Kidney capillary endothelial cell (primary cell): Measurements from ENCODE around the gene PHKA1.
"Not testable (repeated sequence)": the region's sequence is repeated elsewhere in the genome, so short reads cannot be mapped to it uniquely, and the experiment has no call there.

Experiments used
- DNase-seq: peaks from one replicate; pipeline ENCODE4 v3.0.0-alpha.2; 2018; ENCODE audit warnings: low spot score

The PHKA1 gene

DNA sequence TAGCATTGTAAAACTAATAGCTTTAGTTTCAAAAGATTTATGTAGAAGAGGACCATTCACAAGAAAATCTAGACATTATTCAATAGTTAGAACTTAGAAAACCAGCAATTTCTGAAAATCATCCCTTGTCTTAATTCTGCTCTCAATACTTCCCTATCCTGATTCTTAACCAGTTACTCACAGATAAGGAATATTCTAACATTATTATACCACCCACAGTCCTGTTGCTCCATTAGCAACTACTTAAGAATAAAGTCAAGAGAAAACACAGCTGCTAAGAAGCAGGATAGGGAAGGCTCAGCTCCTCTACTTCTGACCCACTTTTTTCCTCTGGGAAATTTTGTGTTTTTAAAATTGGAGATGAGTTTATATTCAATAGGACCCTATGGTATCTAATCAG lies 47.7 kb downstream of the PHKA1 start:
- no peak for DNase-seq

DNA sequence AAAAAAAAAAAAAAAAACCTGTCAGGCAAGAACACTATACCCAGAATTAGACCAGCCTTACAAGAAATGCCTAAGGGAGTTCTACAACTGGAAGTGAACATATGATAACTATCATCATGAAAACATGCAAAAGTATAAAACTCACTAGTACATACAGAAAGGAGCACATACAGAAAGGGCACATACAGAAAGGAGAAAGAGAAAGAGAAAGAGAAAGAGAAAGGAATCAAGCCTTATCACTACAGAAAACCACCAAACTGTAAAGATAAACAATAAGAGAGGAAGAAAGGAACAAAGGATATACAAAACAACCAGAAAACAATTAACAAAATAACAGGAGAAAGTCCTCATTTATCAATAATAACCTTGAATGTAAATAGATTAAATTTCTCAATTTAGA lies 50.4 kb downstream of the PHKA1 start:
- no peak for DNase-seq

DNA sequence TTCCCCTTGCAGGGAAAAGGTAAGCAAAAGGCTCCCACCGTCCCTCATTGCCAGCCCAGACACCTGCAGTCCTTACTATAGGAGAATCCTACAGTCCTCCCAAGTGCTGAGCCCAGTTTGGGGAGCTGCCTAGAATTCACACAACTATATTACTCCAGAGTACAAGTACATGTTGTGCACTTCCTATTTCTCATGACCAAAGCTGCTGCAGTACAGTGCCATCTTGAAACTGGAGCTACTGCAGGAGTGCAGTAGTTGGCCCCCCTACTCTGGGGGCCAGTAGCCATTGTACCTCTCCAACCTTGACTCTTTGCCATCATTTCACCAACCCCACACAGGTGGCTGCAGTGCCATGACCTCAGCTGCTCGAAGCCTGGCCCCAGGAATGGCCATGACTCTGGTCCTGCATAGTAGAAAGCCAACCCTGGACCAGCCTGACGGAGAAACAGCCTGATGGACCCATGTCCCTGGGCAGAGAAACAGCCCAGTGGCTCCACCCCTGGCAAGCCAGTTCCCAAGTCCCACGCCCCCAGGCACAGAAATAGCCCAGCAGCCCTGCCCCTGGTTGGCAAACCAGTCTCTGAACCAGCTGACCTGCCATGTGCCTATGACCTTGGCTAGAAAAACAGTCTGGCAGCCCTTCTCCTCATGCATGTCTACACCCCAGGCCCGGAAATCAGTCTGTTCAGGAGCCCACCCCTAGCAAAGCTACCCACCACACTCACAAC lies 51.9 kb downstream of the PHKA1 start:
- DNase-seq: no peak

DNA sequence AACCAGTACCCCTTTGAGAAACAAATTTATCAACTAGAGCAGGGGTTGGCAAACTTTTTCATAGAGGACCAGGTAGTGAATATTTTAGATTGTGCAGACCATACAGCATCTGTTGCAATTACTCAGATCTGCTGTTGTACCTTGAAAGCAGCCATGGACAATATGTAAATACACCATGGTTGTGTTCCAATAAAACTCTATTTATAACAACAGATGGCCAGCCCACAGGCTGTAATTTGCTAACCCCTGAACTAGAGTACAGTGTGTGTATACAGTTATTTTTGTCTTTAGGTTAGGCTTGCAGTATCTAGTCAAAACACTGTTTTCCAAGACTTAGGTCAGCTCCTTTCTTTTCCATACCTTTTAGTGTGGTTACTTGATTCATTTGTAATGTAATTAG lies 54.4 kb downstream of the PHKA1 start:
- no peak for DNase-seq

DNA sequence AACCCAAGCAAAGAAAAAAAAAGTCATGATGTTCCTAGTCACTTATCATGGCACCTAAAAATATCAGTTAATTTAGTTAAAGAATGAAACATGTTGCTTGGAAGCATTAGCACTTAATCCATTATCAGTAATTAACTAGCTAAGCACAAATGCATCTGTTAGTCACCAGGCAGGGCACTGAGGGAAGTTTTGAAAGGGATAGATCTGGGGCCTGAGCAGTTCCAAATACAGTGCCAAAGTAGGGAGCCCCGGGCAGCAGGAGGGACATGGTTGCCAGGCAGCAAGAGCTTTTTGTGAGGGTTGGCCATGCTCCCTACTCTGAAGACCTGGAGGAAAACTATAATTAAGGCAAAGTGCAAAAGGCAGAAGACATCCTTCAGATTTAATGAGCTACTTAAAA lies 62.0 kb downstream of the PHKA1 start:
- no peak for DNase-seq

DNA sequence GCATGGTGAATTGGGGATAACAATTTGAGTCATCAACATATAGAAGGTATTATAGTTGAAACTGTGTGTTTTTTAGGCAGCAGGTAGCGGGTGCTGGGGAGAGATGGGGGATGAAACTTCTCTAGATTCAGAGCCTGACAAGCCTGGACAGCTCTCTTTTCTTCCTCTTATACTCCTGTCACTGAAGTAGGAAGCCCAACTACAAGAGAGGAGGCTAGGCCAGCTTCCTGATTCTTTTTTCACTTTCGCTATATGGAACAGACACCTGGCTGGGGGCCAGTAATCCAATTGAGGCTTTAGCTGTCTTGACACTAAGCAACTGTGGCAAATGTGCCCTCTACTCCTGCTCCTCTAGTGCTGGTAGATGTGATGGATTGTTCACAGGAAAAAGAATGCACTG lies 69.2 kb downstream of the PHKA1 start:
- no peak for DNase-seq

DNA sequence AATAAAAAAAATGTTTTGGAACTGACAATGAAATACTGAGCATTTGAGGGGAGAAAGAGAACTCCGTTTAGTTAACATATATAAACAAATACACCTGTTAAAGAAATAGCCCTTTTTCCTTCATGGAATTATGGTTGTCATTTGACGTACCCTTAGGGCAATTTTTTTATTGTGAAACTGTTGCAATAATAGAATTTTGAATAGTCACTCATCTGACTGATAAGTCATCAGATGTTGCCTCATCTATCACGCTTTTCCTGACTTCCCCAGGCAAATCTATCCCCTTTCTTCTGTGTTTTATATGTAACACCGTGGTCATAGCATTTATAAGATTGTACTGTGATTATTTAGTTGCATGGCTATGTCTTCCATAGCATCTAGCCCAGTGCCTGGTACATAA lies 72.5 kb downstream of the PHKA1 start:
- DNase-seq: no peak

DNA sequence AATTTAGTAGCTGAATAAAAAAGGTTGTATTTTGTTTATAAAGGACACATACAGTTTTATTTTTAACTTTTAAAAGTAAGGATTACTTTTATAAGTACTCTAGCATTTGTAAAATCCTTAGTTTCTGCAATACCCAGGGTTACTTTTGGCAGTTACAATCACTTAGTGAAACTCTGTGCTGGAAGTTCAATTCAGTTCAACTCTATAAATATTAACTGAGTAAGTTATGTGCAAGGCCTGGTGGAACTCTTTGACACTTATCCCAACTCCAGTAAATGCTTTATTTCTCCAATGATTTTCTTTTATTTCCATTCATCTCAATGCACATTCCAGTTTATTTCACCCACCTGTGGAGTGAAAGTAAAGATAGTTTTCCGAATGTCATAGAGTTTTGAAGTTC lies 78.2 kb downstream of the PHKA1 start:
- DNase-seq: no peak

DNA sequence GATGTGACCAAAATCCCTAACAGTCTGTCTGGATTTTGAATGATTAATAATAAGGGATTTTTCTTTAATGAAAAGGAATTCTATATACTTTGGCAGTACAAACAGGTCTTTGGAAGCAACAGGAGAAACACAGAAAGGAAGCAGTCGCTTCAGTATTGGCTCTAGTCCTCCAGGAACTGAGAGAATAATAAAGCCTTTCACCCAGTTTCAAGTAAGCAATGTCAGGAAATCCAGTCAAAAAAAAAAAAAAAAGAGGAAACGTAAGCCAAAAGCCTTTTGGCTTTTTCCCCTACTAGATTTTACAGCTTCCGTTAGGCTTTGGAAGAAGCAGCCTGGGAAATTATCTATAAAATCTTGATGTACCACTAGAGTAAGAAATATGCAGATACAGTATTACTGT lies 79.8 kb downstream of the PHKA1 start:
- no peak for DNase-seq

DNA sequence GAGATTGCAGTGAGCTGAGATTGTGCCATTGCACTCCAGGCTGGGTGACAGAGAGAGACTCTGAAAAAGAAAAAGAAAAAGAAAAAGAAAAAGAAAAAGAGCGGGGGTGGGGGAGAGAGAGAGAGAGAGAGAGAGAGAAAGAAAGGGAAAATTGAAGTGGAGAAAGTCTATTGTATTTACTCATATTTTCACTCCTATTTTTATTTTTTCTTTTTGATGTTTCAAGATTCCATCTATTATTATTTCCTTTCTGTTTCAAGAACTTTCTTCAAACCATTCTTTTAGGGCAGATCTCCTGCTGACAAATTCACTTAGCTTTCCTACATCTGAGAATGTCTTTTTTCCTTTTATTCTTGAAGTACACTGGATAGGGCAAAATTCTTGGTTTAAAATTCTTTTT lies 83.9 kb downstream of the PHKA1 start:
- no peak for DNase-seq

DNA sequence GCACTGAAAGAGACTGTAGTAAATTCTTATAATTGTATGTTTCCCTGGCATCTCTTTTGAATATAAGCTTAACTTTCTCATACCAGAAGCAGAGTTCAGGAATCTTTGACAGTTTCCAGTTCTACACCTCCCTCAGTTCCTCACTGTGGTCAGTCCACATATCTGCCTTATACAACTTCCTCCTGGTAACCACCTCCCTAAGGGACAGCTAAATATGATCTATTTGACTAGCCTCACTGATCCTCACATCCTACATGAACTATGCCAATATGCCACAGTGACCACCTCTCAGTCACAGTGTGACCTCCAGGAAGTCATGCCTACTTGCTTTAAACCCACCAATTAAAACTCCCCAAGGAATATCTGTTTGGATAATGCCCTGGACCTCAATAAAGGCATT lies 89.9 kb downstream of the PHKA1 start:
- no peak for DNase-seq

DNA sequence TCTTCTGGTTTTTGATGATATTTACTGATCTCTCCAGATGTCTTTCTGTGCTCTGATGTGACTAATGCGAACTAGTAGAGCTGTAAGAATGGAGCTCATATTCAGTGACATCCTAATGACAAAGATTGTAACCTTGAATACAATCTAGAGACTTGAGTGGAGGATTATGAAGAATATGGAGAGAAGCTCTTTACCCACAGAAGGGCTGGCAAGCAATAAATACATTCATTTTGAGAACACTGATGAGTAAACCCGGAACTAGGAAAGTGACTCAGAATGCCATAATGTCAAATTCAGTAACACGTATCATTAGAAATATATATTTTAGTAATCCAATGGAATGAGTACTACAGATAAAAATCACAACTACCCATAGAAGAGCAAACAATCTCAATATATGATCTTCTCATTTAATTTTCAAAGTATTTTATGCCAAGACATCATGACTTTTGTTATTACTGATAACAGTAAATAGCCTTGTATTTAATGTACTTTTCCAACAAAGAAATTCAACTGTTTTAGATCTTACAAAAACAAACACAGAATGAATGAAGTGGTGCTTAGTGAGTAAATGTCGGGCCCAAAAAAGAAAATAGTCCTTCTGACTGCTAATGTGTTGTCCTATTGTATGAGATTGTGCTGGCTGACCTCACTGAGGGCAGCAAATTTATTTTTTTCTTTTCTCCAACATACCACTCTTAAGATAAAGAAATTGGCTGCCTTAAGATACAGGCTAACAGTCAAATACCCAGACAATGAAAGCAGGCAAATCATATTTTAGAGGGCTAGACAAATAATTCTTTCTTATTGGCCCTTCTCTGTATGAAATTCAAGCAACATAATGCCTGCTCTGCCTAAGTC lies 92.3 kb downstream of the PHKA1 start:
- peak; percentile 58 for DNase-seq

DNA sequence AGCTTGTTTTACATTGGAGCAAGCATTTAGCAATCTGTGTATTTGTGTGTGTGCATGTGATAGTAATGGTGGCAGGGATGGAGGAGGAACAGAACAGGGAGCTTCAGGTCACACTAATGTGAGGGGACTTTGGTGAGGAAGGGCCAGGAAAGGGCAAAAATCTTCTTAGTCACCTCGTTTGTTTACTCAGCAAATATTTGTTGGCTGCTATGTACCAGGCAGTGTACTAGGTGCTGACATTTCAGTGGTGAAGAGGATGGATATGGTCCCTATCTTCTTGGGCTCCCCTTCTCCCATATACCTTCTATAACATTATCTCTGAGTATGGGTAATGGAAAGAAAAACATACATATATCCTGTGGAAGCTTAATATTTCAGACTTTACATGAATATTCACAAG lies 92.9 kb downstream of the PHKA1 start:
- no peak for DNase-seq

DNA sequence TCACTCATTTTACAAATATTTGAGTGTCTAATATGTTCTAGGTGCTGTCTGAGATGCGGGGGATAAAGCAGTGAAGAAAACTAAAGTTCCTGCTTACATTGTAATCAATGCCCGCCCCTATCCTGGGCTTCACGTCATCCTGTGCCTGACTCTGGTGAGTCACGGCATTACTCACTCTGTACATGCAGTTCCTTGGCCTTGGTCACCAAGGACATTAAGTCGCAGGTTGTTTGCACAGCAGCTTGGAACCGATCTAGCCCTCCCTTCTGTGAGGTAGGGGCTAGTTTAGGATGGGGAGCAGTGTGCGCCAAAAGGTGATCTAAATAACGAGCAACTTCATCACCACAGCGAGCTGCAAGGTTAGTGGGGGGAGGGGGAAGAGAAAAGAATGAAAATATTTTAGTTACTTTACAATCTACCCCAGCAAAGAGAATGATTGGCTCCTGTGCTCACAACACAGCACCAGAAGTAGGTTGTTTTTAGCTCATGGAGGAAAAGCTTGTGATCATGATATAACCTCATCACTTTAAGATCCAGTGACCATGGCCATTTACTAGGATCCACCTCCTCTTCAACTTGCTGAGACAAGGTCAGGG lies 93.5 kb downstream of the PHKA1 start:
- peak; percentile 85 for DNase-seq

DNA sequence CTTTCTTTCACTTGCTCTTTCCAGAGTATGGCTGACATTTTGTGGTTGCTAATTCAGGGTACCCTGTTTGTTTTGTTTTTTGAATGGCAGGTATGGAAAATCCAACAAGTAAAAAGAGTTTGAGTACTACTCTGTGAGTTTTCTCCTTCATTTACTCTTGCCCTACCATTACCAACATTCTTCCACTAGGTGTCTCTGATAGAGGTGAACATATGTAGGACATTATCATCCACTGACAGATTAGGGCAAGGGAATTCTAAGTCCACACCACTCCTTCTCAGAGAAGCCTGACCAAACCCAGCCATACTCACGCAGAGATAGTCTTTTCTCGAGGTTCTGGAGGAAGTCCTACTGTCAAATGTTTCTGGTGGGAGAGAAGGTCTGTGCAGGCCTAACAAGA lies 104.8 kb downstream of the PHKA1 start:
- no peak for DNase-seq

DNA sequence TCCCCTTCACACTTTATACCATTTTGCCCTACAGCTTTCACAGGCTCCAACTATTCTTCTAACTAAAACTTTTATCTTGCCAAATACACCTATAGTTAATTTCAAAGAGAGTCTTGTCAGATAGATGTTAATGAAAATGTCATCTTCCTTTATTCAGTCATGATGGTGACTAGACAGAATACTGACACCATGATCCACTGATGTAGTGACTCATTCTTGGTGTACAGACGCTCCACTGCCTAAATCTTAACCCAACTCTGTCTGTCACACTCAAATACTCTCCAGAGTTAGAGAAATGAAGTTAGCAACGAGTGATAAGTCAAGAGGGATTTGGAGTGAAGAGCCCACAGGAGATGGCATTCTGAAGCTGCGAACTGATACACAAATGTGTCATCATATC lies 109.4 kb downstream of the PHKA1 start:
- DNase-seq: no peak

DNA sequence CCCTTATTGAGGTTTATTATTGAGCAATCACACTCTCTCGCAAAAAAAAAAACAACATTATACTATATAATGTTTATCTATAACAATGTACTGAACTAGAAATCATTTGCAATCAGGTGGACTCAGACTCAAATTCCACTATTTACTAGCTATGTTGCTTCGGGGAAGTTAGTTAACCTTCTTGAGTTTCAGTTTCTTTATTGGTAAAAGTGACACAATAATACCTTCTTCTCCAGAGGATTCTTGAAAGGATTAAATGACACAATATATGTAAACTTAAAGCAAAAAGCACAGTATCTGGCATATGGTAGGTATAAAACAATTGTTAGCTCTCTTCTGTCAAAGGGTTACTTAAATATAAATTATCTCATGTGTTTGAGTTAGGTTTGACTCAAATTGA lies 110.0 kb downstream of the PHKA1 start:
- DNase-seq: no peak

DNA sequence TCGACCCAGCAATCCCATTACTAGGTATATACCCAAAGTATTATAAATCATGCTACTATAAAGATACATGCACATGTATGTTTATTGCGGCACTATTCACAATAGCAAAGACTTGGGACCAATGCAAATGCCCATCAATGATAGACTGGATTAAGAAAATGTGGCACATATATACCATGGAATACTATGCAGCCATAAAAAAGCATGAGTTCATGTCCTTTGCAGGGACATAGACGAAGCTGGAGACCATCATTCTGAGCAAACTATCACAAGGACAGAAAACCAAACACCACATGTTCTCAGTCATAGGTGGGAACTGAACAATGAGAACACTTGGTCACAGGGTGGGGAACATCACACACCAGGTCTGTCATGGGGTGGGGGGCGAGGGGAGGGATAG lies 123.1 kb downstream of the PHKA1 start:
- not testable (repeated sequence) for DNase-seq

DNA sequence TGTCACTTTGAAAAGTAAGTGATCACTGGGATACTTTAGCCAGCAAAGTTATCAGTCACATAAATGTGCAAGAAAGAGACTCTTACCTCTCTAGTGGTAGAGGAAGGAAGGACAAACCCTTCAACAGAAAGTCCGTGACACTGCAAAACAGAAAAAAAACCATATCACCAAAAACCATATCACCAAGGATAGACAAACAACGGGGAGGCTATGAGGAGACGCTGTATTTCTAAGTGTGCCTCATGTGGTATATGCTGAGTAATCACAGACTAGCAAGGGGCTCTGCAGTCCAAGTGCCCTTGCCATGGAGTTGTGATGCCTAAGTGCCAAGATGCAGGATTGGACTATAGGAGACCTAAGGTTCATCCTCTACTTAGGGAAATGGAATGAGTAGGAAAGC lies 129.9 kb downstream of the PHKA1 start:
- DNase-seq: no peak

DNA sequence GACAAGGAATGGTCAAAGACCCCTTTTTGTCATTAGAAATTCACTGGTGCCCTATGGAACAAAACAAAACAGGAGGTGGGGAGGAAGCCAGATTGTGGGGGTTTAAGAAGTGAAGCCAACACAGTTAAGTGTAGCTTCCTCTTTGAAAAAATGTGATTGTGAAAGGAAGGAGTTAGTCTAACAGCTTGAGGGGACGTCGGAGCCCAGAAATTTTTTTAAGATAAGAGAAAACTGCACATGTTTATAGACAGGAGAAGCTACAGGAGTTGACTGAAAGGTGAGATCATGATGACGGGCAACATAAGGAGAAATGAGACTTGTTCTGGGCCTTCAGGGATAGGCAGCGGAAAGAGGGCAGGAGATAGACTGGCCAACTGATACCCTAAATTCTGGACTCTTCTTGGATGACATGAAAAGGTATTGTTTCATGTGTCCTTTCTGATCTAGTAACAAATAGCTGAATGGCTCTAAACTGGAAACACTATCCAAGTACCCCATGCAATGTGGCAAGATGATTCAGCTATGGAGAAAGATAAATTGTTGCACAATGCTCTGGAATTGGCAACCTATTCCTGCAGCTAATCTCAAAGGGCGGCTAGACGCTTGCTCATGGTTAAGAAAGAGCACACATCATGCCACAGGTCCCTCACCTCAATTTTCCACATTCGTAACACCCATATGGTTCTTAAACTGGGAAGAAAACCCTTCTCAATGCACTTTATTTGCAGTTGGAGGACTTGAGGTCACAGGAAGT lies 137.8 kb downstream of the PHKA1 start:
- no peak for DNase-seq

DNA sequence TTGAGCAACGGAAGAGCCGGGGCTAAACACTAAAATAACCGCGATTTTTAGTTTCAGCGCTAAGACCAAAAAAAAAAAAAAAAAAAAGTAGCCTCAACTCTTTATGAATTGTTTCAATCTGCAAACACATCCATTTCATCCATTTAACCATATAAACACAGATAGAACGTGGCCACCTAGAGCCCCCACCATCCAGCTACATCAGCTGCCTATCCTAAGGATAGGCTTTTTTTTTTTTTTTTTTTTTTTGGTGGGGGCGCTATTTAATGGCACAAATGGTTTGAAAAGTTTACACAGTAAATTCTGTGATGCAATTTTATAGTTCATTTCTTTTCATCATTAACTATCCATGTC lies 141.0 kb downstream of the PHKA1 start:
- DNase-seq: no peak

DNA sequence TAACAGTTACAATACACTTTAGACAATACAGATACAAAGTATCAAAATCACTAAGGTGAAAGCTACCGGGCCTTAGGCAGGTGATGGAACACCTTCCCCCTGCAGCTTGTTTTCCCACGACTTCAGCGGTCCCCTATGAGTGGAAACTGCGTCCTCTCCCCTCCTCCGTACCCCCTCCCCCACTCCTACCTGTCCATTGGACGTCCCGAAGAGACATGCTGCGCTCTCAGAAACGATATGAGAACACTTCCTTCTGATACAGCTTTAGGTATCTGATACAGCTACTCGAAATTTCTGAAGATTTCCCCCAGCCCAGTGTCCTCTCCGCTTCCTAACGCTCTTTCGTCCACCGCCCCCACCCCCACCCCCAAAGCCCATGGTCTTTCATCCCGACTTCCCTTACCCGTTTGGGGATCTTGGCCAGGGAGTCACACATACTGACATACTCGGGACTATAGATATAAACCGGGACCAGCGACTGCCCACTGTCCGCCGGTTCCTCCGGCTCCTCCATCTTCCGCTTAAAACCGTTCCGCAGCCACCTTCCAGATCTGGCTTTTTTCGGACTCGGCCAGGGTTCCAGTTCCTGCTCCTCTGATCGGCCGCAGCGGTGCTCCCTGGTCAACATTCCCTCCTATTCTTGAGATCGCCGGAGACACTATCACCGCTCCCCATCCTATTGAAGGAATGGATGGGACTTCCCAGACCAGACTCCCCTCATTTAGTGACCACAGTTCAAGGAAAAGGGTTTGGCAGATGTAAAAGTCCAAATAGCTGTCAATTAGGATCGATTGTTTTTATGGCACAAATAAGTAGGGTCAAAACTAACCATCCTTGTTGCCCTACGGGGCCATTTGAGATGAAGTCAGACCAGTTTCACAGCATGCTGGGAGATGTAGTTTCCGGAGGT lies 141.6 kb downstream of the PHKA1 start, which contains the start of gene HDAC8:
Gene HDAC8 (minus strand): TSS at position 596 of the 910 bp plus-strand sequence. CDS start 82 bp downstream, at position 514.
- DNase-seq: peak; percentile 52
